GM12878 (cell line): ENCODE measurements around the gene CAMK4.

Experiments used
- CHD1 ChIP-seq: IDR thresholded peaks from 2 replicates; pipeline ENCODE4 v1.6.1; 2012; ENCODE audit warnings: low read depth, low read length, improper control_type of control experiment
- EGR1 ChIP-seq, 2 experiments: IDR thresholded peaks; 1 replicate in 1 of 2; 2 replicates in 1 of 2; pipeline ENCODE4 v1.6.1; 2011 to 2012; ENCODE audit warnings: low read depth in 2 of 2, low read length in 2 of 2, borderline replicate concordance in 1 of 2, mild to moderate bottlenecking in 1 of 2, moderate library complexity in 1 of 2
- EZH2 ChIP-seq: IDR thresholded peaks from 2 replicates; pipeline ENCODE4 v1.6.1; 2012; ENCODE audit warnings: low read depth, mild to moderate bottlenecking, control low read depth, inconsistent platforms, low read length, borderline replicate concordance; ENCODE audit not compliant: control insufficient read depth
- POLR2AphosphoS5 ChIP-seq: IDR thresholded peaks from 2 replicates; pipeline ENCODE4 v1.6.1; 2011; ENCODE audit warnings: mild to moderate bottlenecking, low read length, inconsistent platforms
- SP1 ChIP-seq: IDR thresholded peaks from one replicate; pipeline ENCODE4 v1.6.1; 2011; ENCODE audit warnings: low read depth, low read length
- SPI1 ChIP-seq: IDR thresholded peaks from 2 replicates; pipeline ENCODE4 v1.6.1; 2011; ENCODE audit warnings: low read depth, mild to moderate bottlenecking, low read length, moderate library complexity, borderline replicate concordance; ENCODE audit not compliant: insufficient read depth
- YY1 ChIP-seq: IDR thresholded peaks from 2 replicates; pipeline ENCODE4 v1.6.1; 2011; ENCODE audit warnings: low read depth, mild to moderate bottlenecking, low read length
- TF ChIP-seq, protein P1 (sequence below), 3 experiments: IDR thresholded peaks in 2 of 3; conservative IDR thresholded peaks in 1 of 3; 2 replicates each; pipeline ENCODE4 v1.5.1; 2011; ENCODE audit warnings: low read depth in 3 of 3, low read length in 3 of 3, mild to moderate bottlenecking in 3 of 3, control low read depth in 2 of 3, moderate library complexity in 2 of 3, inconsistent platforms in 1 of 3, mixed read lengths in 1 of 3; ENCODE audit not compliant: control insufficient read depth in 2 of 3, insufficient read depth in 1 of 3; ENCODE audit errors: extremely low read depth in 1 of 3
- TF ChIP-seq, protein P2 (sequence below): IDR thresholded peaks from 2 replicates; pipeline ENCODE4 v1.6.1; 2012; ENCODE audit warnings: improper control_type of control experiment, low read depth, low read length; ENCODE audit not compliant: insufficient replicate concordance
- TF ChIP-seq, protein P3 (sequence below): IDR thresholded peaks from 2 replicates; pipeline ENCODE4 v1.6.1; 2012; ENCODE audit warnings: low read depth, low read length, improper control_type of control experiment

DNA sequence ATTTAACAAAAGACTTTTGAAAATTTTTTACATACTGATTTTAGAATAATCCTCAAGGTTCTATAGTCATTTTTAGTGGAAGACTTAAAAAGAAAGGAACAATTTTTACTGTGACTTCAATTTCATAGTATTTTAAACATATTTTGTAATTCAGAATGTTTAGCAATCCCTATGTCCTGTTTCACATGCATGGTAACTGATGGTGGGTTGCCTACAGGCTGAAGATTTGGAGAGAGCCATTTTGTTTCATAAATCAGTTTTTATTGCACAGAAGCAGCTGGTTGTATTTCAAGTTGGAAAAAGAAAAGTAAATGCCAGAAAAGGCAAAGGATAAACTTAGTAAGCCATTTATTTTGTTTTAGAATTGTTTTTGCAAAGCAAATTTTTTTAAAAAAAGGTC, 264.2 kb downstream of the CAMK4 start:
- TF ChIP-seq YY1, result no peak
- no peak for TF ChIP-seq SPI1
- TF ChIP-seq EGR1 (IDR thresholded peaks at IDR 0.05; ENCODE audit: borderline replicate concordance in 1 of 2, low read depth in 2 of 2, low read length in 2 of 2), result no peak
- TF ChIP-seq, protein P1, sequence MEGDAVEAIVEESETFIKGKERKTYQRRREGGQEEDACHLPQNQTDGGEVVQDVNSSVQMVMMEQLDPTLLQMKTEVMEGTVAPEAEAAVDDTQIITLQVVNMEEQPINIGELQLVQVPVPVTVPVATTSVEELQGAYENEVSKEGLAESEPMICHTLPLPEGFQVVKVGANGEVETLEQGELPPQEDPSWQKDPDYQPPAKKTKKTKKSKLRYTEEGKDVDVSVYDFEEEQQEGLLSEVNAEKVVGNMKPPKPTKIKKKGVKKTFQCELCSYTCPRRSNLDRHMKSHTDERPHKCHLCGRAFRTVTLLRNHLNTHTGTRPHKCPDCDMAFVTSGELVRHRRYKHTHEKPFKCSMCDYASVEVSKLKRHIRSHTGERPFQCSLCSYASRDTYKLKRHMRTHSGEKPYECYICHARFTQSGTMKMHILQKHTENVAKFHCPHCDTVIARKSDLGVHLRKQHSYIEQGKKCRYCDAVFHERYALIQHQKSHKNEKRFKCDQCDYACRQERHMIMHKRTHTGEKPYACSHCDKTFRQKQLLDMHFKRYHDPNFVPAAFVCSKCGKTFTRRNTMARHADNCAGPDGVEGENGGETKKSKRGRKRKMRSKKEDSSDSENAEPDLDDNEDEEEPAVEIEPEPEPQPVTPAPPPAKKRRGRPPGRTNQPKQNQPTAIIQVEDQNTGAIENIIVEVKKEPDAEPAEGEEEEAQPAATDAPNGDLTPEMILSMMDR (IDR thresholded peaks at IDR 0.05 in 2 of 3, conservative IDR thresholded peaks at IDR 0.05 in 1 of 3; ENCODE audit: control insufficient read depth in 2 of 3, extremely low read depth in 1 of 3, insufficient read depth in 1 of 3, low read depth in 3 of 3, low read length in 3 of 3), result no peak
- no peak for TF ChIP-seq EZH2
- TF ChIP-seq SP1, result no peak
- TF ChIP-seq, protein P2, sequence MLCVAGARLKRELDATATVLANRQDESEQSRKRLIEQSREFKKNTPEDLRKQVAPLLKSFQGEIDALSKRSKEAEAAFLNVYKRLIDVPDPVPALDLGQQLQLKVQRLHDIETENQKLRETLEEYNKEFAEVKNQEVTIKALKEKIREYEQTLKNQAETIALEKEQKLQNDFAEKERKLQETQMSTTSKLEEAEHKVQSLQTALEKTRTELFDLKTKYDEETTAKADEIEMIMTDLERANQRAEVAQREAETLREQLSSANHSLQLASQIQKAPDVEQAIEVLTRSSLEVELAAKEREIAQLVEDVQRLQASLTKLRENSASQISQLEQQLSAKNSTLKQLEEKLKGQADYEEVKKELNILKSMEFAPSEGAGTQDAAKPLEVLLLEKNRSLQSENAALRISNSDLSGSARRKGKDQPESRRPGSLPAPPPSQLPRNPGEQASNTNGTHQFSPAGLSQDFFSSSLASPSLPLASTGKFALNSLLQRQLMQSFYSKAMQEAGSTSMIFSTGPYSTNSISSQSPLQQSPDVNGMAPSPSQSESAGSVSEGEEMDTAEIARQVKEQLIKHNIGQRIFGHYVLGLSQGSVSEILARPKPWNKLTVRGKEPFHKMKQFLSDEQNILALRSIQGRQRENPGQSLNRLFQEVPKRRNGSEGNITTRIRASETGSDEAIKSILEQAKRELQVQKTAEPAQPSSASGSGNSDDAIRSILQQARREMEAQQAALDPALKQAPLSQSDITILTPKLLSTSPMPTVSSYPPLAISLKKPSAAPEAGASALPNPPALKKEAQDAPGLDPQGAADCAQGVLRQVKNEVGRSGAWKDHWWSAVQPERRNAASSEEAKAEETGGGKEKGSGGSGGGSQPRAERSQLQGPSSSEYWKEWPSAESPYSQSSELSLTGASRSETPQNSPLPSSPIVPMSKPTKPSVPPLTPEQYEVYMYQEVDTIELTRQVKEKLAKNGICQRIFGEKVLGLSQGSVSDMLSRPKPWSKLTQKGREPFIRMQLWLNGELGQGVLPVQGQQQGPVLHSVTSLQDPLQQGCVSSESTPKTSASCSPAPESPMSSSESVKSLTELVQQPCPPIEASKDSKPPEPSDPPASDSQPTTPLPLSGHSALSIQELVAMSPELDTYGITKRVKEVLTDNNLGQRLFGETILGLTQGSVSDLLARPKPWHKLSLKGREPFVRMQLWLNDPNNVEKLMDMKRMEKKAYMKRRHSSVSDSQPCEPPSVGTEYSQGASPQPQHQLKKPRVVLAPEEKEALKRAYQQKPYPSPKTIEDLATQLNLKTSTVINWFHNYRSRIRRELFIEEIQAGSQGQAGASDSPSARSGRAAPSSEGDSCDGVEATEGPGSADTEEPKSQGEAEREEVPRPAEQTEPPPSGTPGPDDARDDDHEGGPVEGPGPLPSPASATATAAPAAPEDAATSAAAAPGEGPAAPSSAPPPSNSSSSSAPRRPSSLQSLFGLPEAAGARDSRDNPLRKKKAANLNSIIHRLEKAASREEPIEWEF, result no peak
- TF ChIP-seq, protein P3, sequence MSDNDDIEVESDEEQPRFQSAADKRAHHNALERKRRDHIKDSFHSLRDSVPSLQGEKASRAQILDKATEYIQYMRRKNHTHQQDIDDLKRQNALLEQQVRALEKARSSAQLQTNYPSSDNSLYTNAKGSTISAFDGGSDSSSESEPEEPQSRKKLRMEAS, result no peak
- TF ChIP-seq POLR2AphosphoS5, result no peak
- TF ChIP-seq CHD1, result no peak
